Measurements from ENCODE around the gene LYSMD3. TPM values are rescaled to one million over a fixed set of nuclear protein-coding genes. Genes with fewer than 3 reads are reported as not detected.

LYSMD3 gene
- total RNA-seq, 1 donor from 2014 or later: 7.3 TPM

GRCh38 chr5:90479611-90480385 is 49.6 kb downstream of the LYSMD3 start:
- no peak for ATAC-seq

- ATAC-seq: no peak
Measured at GRCh38 chr5:90477621-90478215, 51.7 kb downstream of the LYSMD3 start.

- no peak for ATAC-seq
Measured at GRCh38 chr5:90477073-90477472, 52.3 kb downstream of the LYSMD3 start.

GRCh38 chr5:90476391-90476790 is 53.0 kb downstream of the LYSMD3 start:
- ATAC-seq: no peak

- ATAC-seq: no peak
Measured at GRCh38 chr5:90475436-90475980, 53.9 kb downstream of the LYSMD3 start.

GRCh38 chr5:90474235-90475107 is 54.9 kb downstream of the LYSMD3 start, which contains the start of the genes MBLAC2 and POLR3G:
MBLAC2 (minus strand) TSS chr5:90474771; CDS start chr5:90474292, 479 bp downstream.
POLR3G (plus strand) TSS chr5:90474864; CDS start chr5:90485568, 10,704 bp downstream.
- ATAC-seq: peak; percentile 99

GRCh38 chr5:90473396-90474234 is 55.8 kb downstream of the LYSMD3 start:
- peak; percentile 28 for ATAC-seq

- ATAC-seq: no peak
Measured at GRCh38 chr5:90472783-90473395, 56.5 kb downstream of the LYSMD3 start.

Other genes with a start within 250 kb of the LYSMD3 start
- 19.2 TPM for gene CETN3, start 119.8 kb downstream of the LYSMD3 start, total RNA-seq
- 4.0 TPM for gene MBLAC2, start 54.8 kb downstream of the LYSMD3 start, total RNA-seq
- gene POLR3G, start 54.7 kb downstream of the LYSMD3 start, total RNA-seq: 7.7 TPM
- 3.7 TPM for gene ADGRV1, start 29.2 kb upstream of the LYSMD3 start, total RNA-seq

All from esophagus mucosa (tissue), 1 donor.